ENCODE data around the gene LRFN2. TPM values are rescaled to one million over a fixed set of nuclear protein-coding genes. Genes with fewer than 3 reads are reported as not detected.

LRFN2 gene
- total RNA-seq, 1 experiment from 2014 or later, result not detected

DNA sequence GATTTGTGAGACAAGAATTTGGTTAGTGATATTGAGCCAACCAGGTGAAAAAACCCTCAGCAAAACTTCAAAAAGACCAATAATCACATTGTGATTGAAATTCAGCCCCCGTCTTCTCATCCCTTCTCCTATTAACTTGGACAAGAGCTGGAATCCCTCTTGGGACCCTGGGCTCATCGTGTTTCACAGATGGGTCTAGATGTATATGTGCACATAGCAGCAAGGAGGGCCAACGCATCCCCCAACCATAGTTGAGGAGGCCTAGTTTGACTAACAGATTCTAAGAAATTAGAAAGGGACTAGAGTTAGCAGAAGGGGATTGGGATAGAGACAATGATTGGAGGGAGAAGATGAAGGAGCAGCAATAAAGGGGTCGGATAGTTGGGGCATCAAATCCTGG, 19.8 kb upstream of the LRFN2 start:
- POLR2A ChIA-PET, result no interaction called here
- H3K4me3 Mint-ChIP-seq (ENCODE audit: unreplicated experiment), result no peak overlapping the region
- H3K36me3 Mint-ChIP-seq (ENCODE audit: insufficient read depth, unreplicated experiment), result no peaks in the 10 kb centered on the region
- CTCF ChIA-PET, result interaction anchor here (0.8 kb wide), 1 partner anchor 19 kb away, joined by 4 read pairs; no protein-coding TSS in a partner anchor
- no peaks in the 10 kb centered on the region for H3K4me1 Mint-ChIP-seq (ENCODE audit: low read depth, unreplicated experiment)
- intact Hi-C loops (cut with micrococcal nuclease; ENCODE audit: unreplicated experiment), result no loop called here
- TF ChIP-seq, protein P1, sequence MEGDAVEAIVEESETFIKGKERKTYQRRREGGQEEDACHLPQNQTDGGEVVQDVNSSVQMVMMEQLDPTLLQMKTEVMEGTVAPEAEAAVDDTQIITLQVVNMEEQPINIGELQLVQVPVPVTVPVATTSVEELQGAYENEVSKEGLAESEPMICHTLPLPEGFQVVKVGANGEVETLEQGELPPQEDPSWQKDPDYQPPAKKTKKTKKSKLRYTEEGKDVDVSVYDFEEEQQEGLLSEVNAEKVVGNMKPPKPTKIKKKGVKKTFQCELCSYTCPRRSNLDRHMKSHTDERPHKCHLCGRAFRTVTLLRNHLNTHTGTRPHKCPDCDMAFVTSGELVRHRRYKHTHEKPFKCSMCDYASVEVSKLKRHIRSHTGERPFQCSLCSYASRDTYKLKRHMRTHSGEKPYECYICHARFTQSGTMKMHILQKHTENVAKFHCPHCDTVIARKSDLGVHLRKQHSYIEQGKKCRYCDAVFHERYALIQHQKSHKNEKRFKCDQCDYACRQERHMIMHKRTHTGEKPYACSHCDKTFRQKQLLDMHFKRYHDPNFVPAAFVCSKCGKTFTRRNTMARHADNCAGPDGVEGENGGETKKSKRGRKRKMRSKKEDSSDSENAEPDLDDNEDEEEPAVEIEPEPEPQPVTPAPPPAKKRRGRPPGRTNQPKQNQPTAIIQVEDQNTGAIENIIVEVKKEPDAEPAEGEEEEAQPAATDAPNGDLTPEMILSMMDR (IDR thresholded peaks at IDR 0.05; ENCODE audit: insufficient read depth in 1 of 2, low read depth in 1 of 2, low read length in 1 of 2, severe bottlenecking in 1 of 2, unreplicated experiment in 1 of 2), result no peak
- H3K9me3 ChIP-seq, result no peaks in the 10 kb centered on the region
- H3K27me3 ChIP-seq (replicated peaks; ENCODE audit: control insufficient read depth, insufficient read depth, low read length), result no peaks in the 10 kb centered on the region
- peaks cover 25% of the 10 kb centered on the region for H3K27me3 Mint-ChIP-seq (ENCODE audit: insufficient read depth, unreplicated experiment)
- no peaks in the 10 kb centered on the region for H3K4me1 ChIP-seq
- H3K9me3 Mint-ChIP-seq (ENCODE audit: unreplicated experiment), result no peaks in the 10 kb centered on the region
- no peaks in the 10 kb centered on the region for H3K36me3 ChIP-seq (ENCODE audit: control insufficient read depth, insufficient read depth, low read length)
- H3K27ac Mint-ChIP-seq (ENCODE audit: unreplicated experiment), result no peak overlapping the region
- no peak for DNase-seq
- no peak overlapping the region for H3K4me3 ChIP-seq (ENCODE audit: low read depth, low read length)
- BruUV-seq (replicated peaks), result no TSS peak

DNA sequence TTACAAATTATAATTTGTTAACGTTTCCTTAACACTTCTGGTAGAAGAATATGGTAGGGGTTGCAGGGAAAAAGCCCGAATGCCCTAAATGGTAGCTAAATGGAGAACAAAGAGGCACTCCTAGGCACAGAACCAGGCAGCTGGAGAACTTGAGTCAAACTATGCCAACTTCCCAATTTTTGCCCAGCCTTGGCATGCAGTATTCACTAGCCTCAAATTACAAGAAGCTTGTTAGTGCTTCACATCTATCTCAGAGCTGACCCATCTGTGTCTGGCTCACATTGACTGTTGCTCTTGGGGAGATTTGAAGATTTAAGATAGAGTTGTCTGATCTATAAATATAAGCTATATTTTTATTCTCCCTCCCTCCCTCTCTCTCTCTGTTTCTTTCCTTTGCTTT, 19.4 kb upstream of the LRFN2 start:
- Histone ChIP-seq H3K9me3 (no peaks in the 10 kb centered on the region), H3K4me3 (ENCODE audit: low read depth, low read length) (no peak overlapping the region), H3K27me3 (replicated peaks; ENCODE audit: control insufficient read depth, insufficient read depth, low read length) (no peaks in the 10 kb centered on the region), H3K4me1 (no peaks in the 10 kb centered on the region), H3K36me3 (ENCODE audit: control insufficient read depth, insufficient read depth, low read length) (no peaks in the 10 kb centered on the region)
- H3K4me1 Mint-ChIP-seq (ENCODE audit: low read depth, unreplicated experiment), result no peaks in the 10 kb centered on the region
- no peaks in the 10 kb centered on the region for H3K9me3 Mint-ChIP-seq (ENCODE audit: unreplicated experiment)
- TF ChIP-seq, protein P1 (IDR thresholded peaks at IDR 0.05; ENCODE audit: insufficient read depth in 1 of 2, low read depth in 1 of 2, low read length in 1 of 2, severe bottlenecking in 1 of 2, unreplicated experiment in 1 of 2), result no peak
- H3K27ac Mint-ChIP-seq (ENCODE audit: unreplicated experiment), result no peak overlapping the region
- intact Hi-C loops (cut with micrococcal nuclease; ENCODE audit: unreplicated experiment), result no loop called here
- ChIA-PET POLR2A (no interaction called here), CTCF (interaction anchor here (0.8 kb wide), 1 partner anchor 19 kb away, joined by 4 read pairs; no protein-coding TSS in a partner anchor)
- H3K27me3 Mint-ChIP-seq (ENCODE audit: insufficient read depth, unreplicated experiment), result peaks cover 25% of the 10 kb centered on the region
- no peak for DNase-seq
- H3K4me3 Mint-ChIP-seq (ENCODE audit: unreplicated experiment), result no peak overlapping the region
- H3K36me3 Mint-ChIP-seq (ENCODE audit: insufficient read depth, unreplicated experiment), result no peaks in the 10 kb centered on the region
- BruUV-seq (replicated peaks), result no TSS peak

DNA sequence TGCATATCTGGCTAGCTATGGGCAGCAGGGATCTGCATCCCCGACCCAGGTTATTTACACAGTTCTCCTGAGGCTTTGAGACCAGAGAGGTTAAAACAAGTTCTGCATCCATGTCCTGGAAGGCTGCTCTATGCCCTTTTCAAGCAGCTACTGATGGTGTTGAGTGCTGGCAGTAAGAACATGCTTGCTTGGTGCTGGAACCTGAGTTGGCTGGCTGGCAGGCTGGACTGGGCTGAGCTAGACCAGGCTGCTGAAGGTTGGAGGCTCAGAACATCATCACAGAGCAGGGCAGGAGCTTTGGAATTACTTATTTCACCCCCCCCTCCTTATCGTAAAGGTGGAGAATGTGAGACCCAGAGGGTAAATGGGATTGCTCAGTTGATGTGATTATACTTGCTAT, 16.9 kb upstream of the LRFN2 start:
- H3K4me3 ChIP-seq (ENCODE audit: low read depth, low read length), result no peak overlapping the region
- no peaks in the 10 kb centered on the region for H3K9me3 ChIP-seq
- H3K4me3 Mint-ChIP-seq (ENCODE audit: unreplicated experiment), result no peak overlapping the region
- no peak for DNase-seq
- peaks cover 23% of the 10 kb centered on the region for H3K27me3 Mint-ChIP-seq (ENCODE audit: insufficient read depth, unreplicated experiment)
- no peaks in the 10 kb centered on the region for H3K9me3 Mint-ChIP-seq (ENCODE audit: unreplicated experiment)
- no peaks in the 10 kb centered on the region for H3K4me1 ChIP-seq
- H3K27ac Mint-ChIP-seq (ENCODE audit: unreplicated experiment), result no peak overlapping the region
- H3K4me1 Mint-ChIP-seq (ENCODE audit: low read depth, unreplicated experiment), result no peaks in the 10 kb centered on the region
- ChIA-PET POLR2A (no interaction called here), CTCF (no interaction called here)
- no peaks in the 10 kb centered on the region for H3K27me3 ChIP-seq (replicated peaks; ENCODE audit: control insufficient read depth, insufficient read depth, low read length)
- no peaks in the 10 kb centered on the region for H3K36me3 Mint-ChIP-seq (ENCODE audit: insufficient read depth, unreplicated experiment)
- BruUV-seq (replicated peaks), result no TSS peak
- TF ChIP-seq, protein P1 (IDR thresholded peaks at IDR 0.05; ENCODE audit: insufficient read depth in 1 of 2, low read depth in 1 of 2, low read length in 1 of 2, severe bottlenecking in 1 of 2, unreplicated experiment in 1 of 2), result no peak
- no peaks in the 10 kb centered on the region for H3K36me3 ChIP-seq (ENCODE audit: control insufficient read depth, insufficient read depth, low read length)
- intact Hi-C loops (cut with micrococcal nuclease; ENCODE audit: unreplicated experiment), result no loop called here

Data from Caco-2 (cell line).